K562 (cell line): ENCODE data around the gene HOXB6. TPM values are rescaled to one million over a fixed set of nuclear protein-coding genes. Genes with fewer than 3 reads are reported as not detected.

Experiments used
- CBFA2T2 ChIP-seq: fragments of 450-650 bp; conservative IDR thresholded peaks from 2 replicates; pipeline ENCODE4 v1.6.1; 2017; ENCODE audit warnings: mild to moderate bottlenecking
- CBFA2T3 ChIP-seq: fragments of 450-650 bp; IDR thresholded peaks from 2 replicates; pipeline ENCODE4 v1.6.1; 2017
- ETV5 ChIP-seq: sonication (generic); formaldehyde crosslinking; IDR thresholded peaks from 2 replicates; pipeline ENCODE4 v1.4.0; 2020; ENCODE audit warnings: low read depth, mild to moderate bottlenecking, missing genetic modification reagents
- FOXK2 ChIP-seq, 2 experiments: fragments of 450-650 bp; IDR thresholded peaks in 1 of 2; conservative IDR thresholded peaks in 1 of 2; 2 replicates each; pipeline ENCODE4 v1.6.1; 2016; ENCODE audit warnings: low read depth in 2 of 2, mild to moderate bottlenecking in 1 of 2
- GATA2 ChIP-seq: sonication (generic); formaldehyde crosslinking; IDR thresholded peaks from 2 replicates; pipeline ENCODE4 v1.4.0; 2020; ENCODE audit warnings: mild to moderate bottlenecking, missing genetic modification reagents
- ID3 ChIP-seq, 2 experiments: fragments of 250-450 bp in 1 of 2; fragments of 450-650 bp in 1 of 2; sonication (Bioruptor Pico) in 1 of 2; IDR thresholded peaks; 2 replicates each; pipeline versions ENCODE4 v1.6.1 to v1.8.0; 2016 to 2021; ENCODE audit warnings: mild to moderate bottlenecking in 2 of 2, moderate library complexity in 2 of 2, missing compliant biosample characterization in 1 of 2, missing genetic modification characterization in 1 of 2
- NFYB ChIP-seq: IDR thresholded peaks from 2 replicates; pipeline ENCODE4 v1.6.1; 2011; ENCODE audit warnings: mild to moderate bottlenecking, moderate library complexity; ENCODE audit not compliant: insufficient read length; ENCODE audit errors: extremely low read depth
- NONO ChIP-seq, 2 experiments: fragments of 200-400 bp in 1 of 2; fragments of 450-650 bp in 1 of 2; formaldehyde crosslinking in 1 of 2; IDR thresholded peaks; 2 replicates each; pipeline ENCODE4 v1.6.1; 2017; ENCODE audit warnings: low read depth in 2 of 2, mild to moderate bottlenecking in 2 of 2, moderate library complexity in 2 of 2, low read length in 1 of 2
- PRPF4 ChIP-seq: fragments of 200-400 bp; formaldehyde crosslinking; IDR thresholded peaks from one replicate; pipeline ENCODE4 v1.6.1; 2017; ENCODE audit warnings: low read length, low read depth, mild to moderate bottlenecking; ENCODE audit not compliant: insufficient read depth, poor library complexity, severe bottlenecking
- SIRT6 ChIP-seq: IDR thresholded peaks from one replicate; pipeline ENCODE4 v1.6.1; 2012; ENCODE audit warnings: low read depth, mild to moderate bottlenecking, control low read depth, inconsistent platforms, low read length, moderate library complexity
- SRF ChIP-seq, 2 experiments: fragments of 250-450, 450-650 bp in 1 of 2; sonication (Bioruptor Pico) in 1 of 2; sonication (generic) in 1 of 2; formaldehyde crosslinking; IDR thresholded peaks; 2 replicates each; pipeline versions ENCODE4 v1.5.0 to v1.5.1; 2020 to 2022; ENCODE audit warnings: mild to moderate bottlenecking in 1 of 2, missing genetic modification reagents in 1 of 2
- TAF9B ChIP-seq: fragments of 450-650 bp; IDR thresholded peaks from 2 replicates; pipeline ENCODE4 v1.6.1; 2018; ENCODE audit warnings: mild to moderate bottlenecking; ENCODE audit not compliant: partially characterized antibody
- XRCC5 ChIP-seq: fragments of 200-400 bp; formaldehyde crosslinking; IDR thresholded peaks from 2 replicates; pipeline ENCODE4 v1.6.1; 2017; ENCODE audit warnings: low read depth, mild to moderate bottlenecking, low read length
- YBX1 ChIP-seq: fragments of 450-650 bp; IDR thresholded peaks from 2 replicates; pipeline ENCODE4 v1.7.1; 2016; ENCODE audit warnings: mild to moderate bottlenecking
- ZBTB34 ChIP-seq: fragments of 250-450 bp; sonication (Bioruptor Pico); IDR thresholded peaks from 2 replicates; pipeline ENCODE4 v1.8.0; 2021; ENCODE audit warnings: mild to moderate bottlenecking, moderate library complexity
- ZBTB8A ChIP-seq: fragments of 450-650 bp; IDR thresholded peaks from 2 replicates; pipeline ENCODE4 v1.6.1; 2018; ENCODE audit warnings: mild to moderate bottlenecking, moderate library complexity; ENCODE audit not compliant: partially characterized antibody
- ZNF354B ChIP-seq: fragments of 250-450 bp; sonication (Bioruptor Pico); IDR thresholded peaks from 2 replicates; pipeline ENCODE4 v1.4.0; 2020
- polyA plus RNA-seq, 8 experiments: library from polyadenylated mRNA; depleted of rRNA in 4 of 8; stranded (reverse) in 5 of 8; unstranded in 3 of 8; fragments of >200 nt; fragmentation: Nextera tagmentation in 2 of 8; fragmentation: Illumina TruSeq in 1 of 8; extraction: Ambion mirVana in 2 of 8; extraction: Trizol in 1 of 8; gene quantifications; 2 replicates each; pipeline versions ENCODE4 v1.2.1 to v1.2.3, GENCODE V29; 2011 to 2014; ENCODE audit warnings: inconsistent platforms in 1 of 8, missing spikeins in 1 of 8
- total RNA-seq, 7 experiments: library from RNA; depleted of rRNA in 6 of 7; stranded (reverse); fragments of >200 nt in 6 of 7; fragmentation: Illumina TruSeq in 2 of 7; extraction: Trizol in 2 of 7; gene quantifications; 2 replicates each; pipeline versions ENCODE4 v1.2.1 to v1.2.3, GENCODE V29; 2011 to 2021; ENCODE audit warnings: low replicate concordance in 1 of 7
- TF ChIP-seq, protein P1 (sequence below), 2 experiments: fragments of 200-800 bp in 1 of 2; sonication (Bioruptor generic) in 1 of 2; sonication (generic) in 1 of 2; formaldehyde crosslinking in 1 of 2; IDR thresholded peaks in 1 of 2; conservative IDR thresholded peaks in 1 of 2; 2 replicates each; pipeline versions ENCODE4 v1.5.0 to v1.6.1; 2016 to 2020; ENCODE audit warnings: missing compliant biosample characterization in 1 of 2, missing genetic modification characterization in 1 of 2, missing genetic modification reagents in 1 of 2
- TF ChIP-seq, protein P2 (sequence below): fragments of 450-650 bp; IDR thresholded peaks from 2 replicates; pipeline ENCODE4 v1.6.1; 2016; ENCODE audit warnings: antibody characterized with exemption
- TF ChIP-seq, protein P3 (sequence below): fragments of 450-650 bp; IDR thresholded peaks from 2 replicates; pipeline ENCODE4 v1.6.1; 2017; ENCODE audit warnings: mild to moderate bottlenecking, moderate library complexity

Gene HOXB6
- total and polyA plus RNA-seq, 9 of the 15 experiments (the other 6 are each of a cell fraction or from before 2014, with no cell fraction given) = 1.2 to 14.8 (median 4.9) TPM

DNA sequence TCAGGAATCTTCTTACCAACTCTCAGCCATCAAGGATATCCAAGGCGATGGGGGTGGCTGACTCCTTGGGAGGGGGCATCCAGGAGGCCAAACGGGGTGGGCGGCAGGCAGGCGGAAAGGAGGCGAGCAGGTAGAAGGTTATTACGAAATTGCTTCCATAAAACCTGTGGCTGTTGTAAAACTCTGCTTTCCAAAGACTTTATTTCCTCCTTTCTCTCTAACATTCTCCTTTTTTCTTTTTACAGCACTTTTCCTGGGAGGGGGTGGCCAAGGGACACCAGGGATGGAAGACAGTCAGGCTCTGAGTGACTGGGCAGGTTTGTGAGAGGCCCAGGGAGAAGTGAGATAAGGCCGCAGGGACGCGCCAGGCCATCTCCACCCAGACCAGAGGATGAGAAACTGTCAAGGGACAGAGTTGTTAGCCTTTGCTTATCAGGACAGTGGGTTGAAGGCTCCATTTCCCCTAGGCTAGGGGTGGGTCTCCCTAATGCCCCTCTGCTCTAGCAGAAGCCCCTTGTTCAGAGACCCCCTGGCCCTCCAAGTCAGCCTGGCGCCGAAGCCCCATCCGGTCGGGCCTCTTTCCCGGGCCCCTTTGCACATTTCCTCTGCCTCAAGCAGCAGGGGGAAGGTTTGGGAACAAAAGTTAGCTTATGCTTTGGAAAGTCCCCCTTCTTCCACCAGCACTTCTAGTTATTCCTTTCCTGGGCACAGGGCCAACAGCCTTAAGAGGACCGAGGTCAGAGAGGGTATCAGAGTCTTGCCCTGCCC, 26.3 kb upstream of the HOXB6 start (continued):
- no peak for TF ChIP-seq SRF (CRISPR knock-in tag; IDR thresholded peaks at IDR 0.05)
- TF ChIP-seq ZBTB8A = no peak
- no peak for TF ChIP-seq SIRT6
- no peak for TF ChIP-seq ETV5
- TF ChIP-seq ZBTB34 (CRISPR knock-in tag) = no peak
- peak in 1 of 2 experiments; percentile 87; a peak in 2 of 4 replicates for TF ChIP-seq FOXK2 (conservative IDR thresholded peaks at IDR 0.05 in 1 of 2, IDR thresholded peaks at IDR 0.05 in 1 of 2; ENCODE audit: low read depth in 2 of 2)
- TF ChIP-seq, protein P1, sequence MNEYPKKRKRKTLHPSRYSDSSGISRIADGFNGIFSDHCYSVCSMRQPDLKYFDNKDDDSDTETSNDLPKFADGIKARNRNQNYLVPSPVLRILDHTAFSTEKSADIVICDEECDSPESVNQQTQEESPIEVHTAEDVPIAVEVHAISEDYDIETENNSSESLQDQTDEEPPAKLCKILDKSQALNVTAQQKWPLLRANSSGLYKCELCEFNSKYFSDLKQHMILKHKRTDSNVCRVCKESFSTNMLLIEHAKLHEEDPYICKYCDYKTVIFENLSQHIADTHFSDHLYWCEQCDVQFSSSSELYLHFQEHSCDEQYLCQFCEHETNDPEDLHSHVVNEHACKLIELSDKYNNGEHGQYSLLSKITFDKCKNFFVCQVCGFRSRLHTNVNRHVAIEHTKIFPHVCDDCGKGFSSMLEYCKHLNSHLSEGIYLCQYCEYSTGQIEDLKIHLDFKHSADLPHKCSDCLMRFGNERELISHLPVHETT (CRISPR knock-in tag; conservative IDR thresholded peaks at IDR 0.05 in 1 of 2, IDR thresholded peaks at IDR 0.05 in 1 of 2) = 0 out of 4 replicates have a peak, but pooled peaks of 1 of the 2 experiments have one; percentile 56
- TF ChIP-seq NFYB = no peak
- TF ChIP-seq YBX1 = no peak
- TF ChIP-seq, protein P2, sequence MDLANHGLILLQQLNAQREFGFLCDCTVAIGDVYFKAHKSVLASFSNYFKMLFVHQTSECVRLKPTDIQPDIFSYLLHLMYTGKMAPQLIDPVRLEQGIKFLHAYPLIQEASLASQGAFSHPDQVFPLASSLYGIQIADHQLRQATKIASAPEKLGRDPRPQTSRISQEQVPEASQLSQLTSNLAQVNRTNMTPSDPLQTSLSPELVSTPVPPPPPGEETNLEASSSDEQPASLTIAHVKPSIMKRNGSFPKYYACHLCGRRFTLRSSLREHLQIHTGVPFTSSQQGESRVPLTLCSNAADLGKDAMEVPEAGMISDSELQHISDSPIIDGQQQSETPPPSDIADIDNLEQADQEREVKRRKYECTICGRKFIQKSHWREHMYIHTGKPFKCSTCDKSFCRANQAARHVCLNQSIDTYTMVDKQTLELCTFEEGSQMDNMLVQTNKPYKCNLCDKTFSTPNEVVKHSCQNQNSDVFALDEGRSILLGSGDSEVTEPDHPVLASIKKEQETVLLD = 0 out of 2 replicates have a peak, but pooled peaks have one; percentile 33
- TF ChIP-seq NONO (IDR thresholded peaks at IDR 0.05; ENCODE audit: low read depth in 2 of 2, low read length in 1 of 2) = peak in 1 of 2 experiments; percentile 58; a peak in 1 of 4 replicates
- peak; percentile 77; the same call in 1 of the 2 replicates for TF ChIP-seq GATA2 (CRISPR knock-in tag)
- TF ChIP-seq XRCC5 = peak; percentile 74; the same call in 1 of the 2 replicates
- peak; percentile 86 for TF ChIP-seq CBFA2T3
- TF ChIP-seq PRPF4 = no peak
- TF ChIP-seq ID3 (CRISPR knock-in tag; IDR thresholded peaks at IDR 0.05) = no peak
- TF ChIP-seq ID3 (tag; IDR thresholded peaks at IDR 0.05) = peak; percentile 66; the same call in 1 of the 2 replicates
- TF ChIP-seq, protein P3, sequence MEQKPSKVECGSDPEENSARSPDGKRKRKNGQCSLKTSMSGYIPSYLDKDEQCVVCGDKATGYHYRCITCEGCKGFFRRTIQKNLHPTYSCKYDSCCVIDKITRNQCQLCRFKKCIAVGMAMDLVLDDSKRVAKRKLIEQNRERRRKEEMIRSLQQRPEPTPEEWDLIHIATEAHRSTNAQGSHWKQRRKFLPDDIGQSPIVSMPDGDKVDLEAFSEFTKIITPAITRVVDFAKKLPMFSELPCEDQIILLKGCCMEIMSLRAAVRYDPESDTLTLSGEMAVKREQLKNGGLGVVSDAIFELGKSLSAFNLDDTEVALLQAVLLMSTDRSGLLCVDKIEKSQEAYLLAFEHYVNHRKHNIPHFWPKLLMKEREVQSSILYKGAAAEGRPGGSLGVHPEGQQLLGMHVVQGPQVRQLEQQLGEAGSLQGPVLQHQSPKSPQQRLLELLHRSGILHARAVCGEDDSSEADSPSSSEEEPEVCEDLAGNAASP = no peak
- no peak for TF ChIP-seq ZNF354B
- peak; percentile 76 for TF ChIP-seq TAF9B
- peak; percentile 65 for TF ChIP-seq CBFA2T2
